Measurements from ENCODE around the gene CERS6.

DNA sequence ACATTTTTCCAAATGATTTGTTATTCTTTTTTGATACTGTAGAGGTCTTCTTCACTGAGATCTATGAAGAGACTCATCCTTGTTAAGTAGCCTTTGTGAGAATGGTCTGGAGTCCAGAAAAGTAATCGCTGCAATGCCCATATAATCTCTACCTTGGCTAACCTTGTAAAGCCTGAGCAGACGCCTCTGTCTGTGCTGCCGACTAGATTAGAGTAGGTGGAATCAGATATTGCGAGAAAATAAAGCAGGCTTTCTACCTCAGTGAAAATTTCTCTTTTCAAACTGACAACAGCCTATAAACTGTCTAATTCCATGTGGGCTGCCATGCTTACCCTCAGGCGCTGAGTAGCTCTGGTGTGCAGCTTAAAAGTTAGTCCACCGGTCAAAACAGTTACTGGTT lies 17.5 kb upstream of the CERS6 start:
- TF ChIP-seq BACH2 (CRISPR knock-in tag; IDR thresholded peaks at IDR 0.05; ENCODE audit: borderline replicate concordance) (no peak), ZFP3 (CRISPR knock-in tag; IDR thresholded peaks at IDR 0.05) (no peak), ZNF565 (CRISPR knock-in tag; conservative IDR thresholded peaks at IDR 0.05; ENCODE audit: low read depth) (no peak), RARB (CRISPR knock-in tag; IDR thresholded peaks at IDR 0.05) (no peak), PPARA (CRISPR knock-in tag; IDR thresholded peaks at IDR 0.05; ENCODE audit: borderline replicate concordance) (no peak)
- TF ChIP-seq, protein P1, sequence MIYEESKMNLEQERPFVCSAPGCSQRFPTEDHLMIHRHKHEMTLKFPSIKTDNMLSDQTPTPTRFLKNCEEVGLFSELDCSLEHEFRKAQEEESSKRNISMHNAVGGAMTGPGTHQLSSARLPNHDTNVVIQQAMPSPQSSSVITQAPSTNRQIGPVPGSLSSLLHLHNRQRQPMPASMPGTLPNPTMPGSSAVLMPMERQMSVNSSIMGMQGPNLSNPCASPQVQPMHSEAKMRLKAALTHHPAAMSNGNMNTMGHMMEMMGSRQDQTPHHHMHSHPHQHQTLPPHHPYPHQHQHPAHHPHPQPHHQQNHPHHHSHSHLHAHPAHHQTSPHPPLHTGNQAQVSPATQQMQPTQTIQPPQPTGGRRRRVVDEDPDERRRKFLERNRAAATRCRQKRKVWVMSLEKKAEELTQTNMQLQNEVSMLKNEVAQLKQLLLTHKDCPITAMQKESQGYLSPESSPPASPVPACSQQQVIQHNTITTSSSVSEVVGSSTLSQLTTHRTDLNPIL (CRISPR knock-in tag; IDR thresholded peaks at IDR 0.05; ENCODE audit: low read depth): no peak
